Endothelial cell of umbilical vein (primary cell): Measurements from ENCODE around the gene SHCBP1L. TPM values are rescaled to one million over a fixed set of nuclear protein-coding genes. Genes with fewer than 3 reads are reported as not detected.

Experiments
- BruUV-seq: library from RNA; stranded (reverse); fragments of 400-500 nt; replicated peaks from 2 replicates; lab custom pipeline; 2021; lab: Mats Ljungman, UMichigan
- CTCF ChIA-PET: fragments of 300-600, 350-600 bp; sonication (Branson Sonifier 250); formaldehyde crosslinking; loops from one replicate; lab custom pipeline; 2021; ENCODE audit warnings: antibody characterized with exemption, inconsistent platforms; lab: Charles Lee
- POLR2A ChIA-PET: fragments of 300-600, 350-600 bp; sonication (Branson Sonifier 250); formaldehyde crosslinking; loops from one replicate; lab custom pipeline; 2021; ENCODE audit warnings: antibody characterized with exemption, inconsistent platforms; lab: Charles Lee
- DNase-seq: peaks from one replicate; pipeline ENCODE4 v3.0.0-alpha.2; 2011; ENCODE audit warnings: low read depth, low spot score
- FAIRE-seq: peaks from 2 replicates; lab custom pipeline; 2011; peaks lifted over from hg19 to GRCh38; lab: Jason Lieb, UNC
- H2AFZ ChIP-seq: 2 replicates; pipeline ENCODE4 v1.6.0; 2012; ENCODE audit warnings: low read depth, low read length, control low read depth, inconsistent platforms
- H3K27ac ChIP-seq: 2 replicates; pipeline ENCODE4 v1.5.1; 2011; ENCODE audit warnings: low read depth, mild to moderate bottlenecking, control low read depth, low read length, moderate library complexity; ENCODE audit not compliant: insufficient read depth
- H3K27me3 ChIP-seq, 2 experiments: 2 replicates each; pipeline versions ENCODE4 v1.6.0 to v1.6.1; 2011; ENCODE audit warnings: low read length in 2 of 2, mixed read lengths in 1 of 2; ENCODE audit not compliant: control insufficient read depth in 2 of 2, insufficient read depth in 2 of 2
- H3K36me3 ChIP-seq, 2 experiments: 2 replicates in 1 of 2; 3 replicates in 1 of 2; pipeline ENCODE4 v1.5.1; 2011; ENCODE audit warnings: low read length in 2 of 2, mild to moderate bottlenecking in 1 of 2, moderate library complexity in 1 of 2; ENCODE audit not compliant: control insufficient read depth in 2 of 2, insufficient read depth in 2 of 2; ENCODE audit errors: extremely low read depth in 1 of 2
- H3K4me1 ChIP-seq: 3 replicates; pipeline ENCODE4 v1.5.1; 2011; ENCODE audit warnings: mild to moderate bottlenecking, low read length; ENCODE audit not compliant: control insufficient read depth, insufficient read depth; ENCODE audit errors: extremely low read depth
- H3K4me2 ChIP-seq: 2 replicates; pipeline ENCODE4 v1.6.1; 2011; ENCODE audit warnings: low read length, control low read depth, mixed read lengths; ENCODE audit not compliant: insufficient read depth
- H3K4me3 ChIP-seq, 3 experiments: fragments of 200-600 bp in 1 of 3; sonication (generic), shearing (Covaris generic) in 1 of 3; replicated peaks in 1 of 3; 2 replicates each; pipeline ENCODE4 v1.5.1; 2011 to 2016; ENCODE audit warnings: control low read depth in 3 of 3, low read length in 3 of 3, mild to moderate bottlenecking in 2 of 3, inconsistent platforms in 1 of 3, low read depth in 1 of 3, moderate library complexity in 1 of 3; ENCODE audit not compliant: insufficient read depth in 1 of 3
- H3K79me2 ChIP-seq: 2 replicates; pipeline ENCODE4 v1.6.0; 2012; ENCODE audit warnings: low read length, inconsistent platforms; ENCODE audit not compliant: control insufficient read depth, insufficient read depth
- H3K9ac ChIP-seq: replicated peaks from 2 replicates; pipeline ENCODE3; 2011; ENCODE audit warnings: low read length, control low read depth; ENCODE audit not compliant: insufficient read depth; ENCODE audit errors: extremely low read depth
- H3K9me1 ChIP-seq: replicated peaks from 3 replicates; pipeline ENCODE4 v1.6.0; 2011; ENCODE audit warnings: mild to moderate bottlenecking, low read length; ENCODE audit not compliant: control insufficient read depth, insufficient read depth; ENCODE audit errors: extremely low read depth
- H3K9me3 ChIP-seq: replicated peaks from 2 replicates; pipeline ENCODE4 v1.5.1; 2012; ENCODE audit warnings: low read length, inconsistent platforms; ENCODE audit not compliant: control insufficient read depth, insufficient read depth
- H4K20me1 ChIP-seq: replicated peaks from 2 replicates; pipeline ENCODE3; 2011; ENCODE audit warnings: mild to moderate bottlenecking, low read length; ENCODE audit not compliant: control insufficient read depth, insufficient read depth; ENCODE audit errors: extremely low read depth
- EZH2 ChIP-seq: IDR thresholded peaks from 2 replicates; pipeline ENCODE4 v1.6.1; 2012; ENCODE audit warnings: borderline replicate concordance, low read depth, mild to moderate bottlenecking, moderate library complexity, low read length, inconsistent platforms; ENCODE audit not compliant: severe bottlenecking
- FOS ChIP-seq: IDR thresholded peaks from 2 replicates; pipeline ENCODE4 v1.6.1; 2011; ENCODE audit warnings: mild to moderate bottlenecking, low read length, moderate library complexity, borderline replicate concordance; ENCODE audit not compliant: insufficient read depth
- GATA2 ChIP-seq: IDR thresholded peaks from 2 replicates; pipeline ENCODE4 v1.7.0; 2011; ENCODE audit warnings: low read depth, mild to moderate bottlenecking, moderate library complexity, mixed read lengths, low read length; ENCODE audit not compliant: insufficient read length, insufficient read depth
- JUN ChIP-seq: IDR thresholded peaks from 2 replicates; pipeline ENCODE4 v1.6.1; 2011; ENCODE audit warnings: borderline replicate concordance, low read depth; ENCODE audit not compliant: insufficient read length, insufficient read depth
- MYC ChIP-seq: IDR thresholded peaks from one replicate; pipeline ENCODE4 v1.6.1; 2011; ENCODE audit warnings: mild to moderate bottlenecking, low read depth, low read length
- POLR2A ChIP-seq: IDR thresholded peaks from 2 replicates; pipeline ENCODE4 v1.6.1; 2012; ENCODE audit warnings: low read depth, mild to moderate bottlenecking, control low read depth, low read length
- POLR2AphosphoS5 ChIP-seq: IDR thresholded peaks from 2 replicates; pipeline ENCODE4 v1.6.1; 2012; ENCODE audit warnings: low read depth, mild to moderate bottlenecking, control low read depth, low read length, moderate library complexity; ENCODE audit not compliant: insufficient read depth
- dilution Hi-C: fragments of 300-500 bp; cut with MboI; formaldehyde crosslinking; loops from one replicate; pipeline ENCODE4 v1.15.0; 2019; ENCODE audit warnings: low sequenced_read_pairs; ENCODE audit not compliant: extremely low pct_ligation_motif_present
- intact Hi-C: fragments of 100-400 bp; cut with micrococcal nuclease; formaldehyde crosslinking; loops from one replicate; pipeline ENCODE4 v1.10.0; 2022
- polyA plus RNA-seq, 4 experiments: library from polyadenylated mRNA; depleted of rRNA in 3 of 4; stranded (reverse) in 3 of 4; unstranded in 1 of 4; fragments of >200 nt; gene quantifications; 2 replicates each; pipeline versions ENCODE4 v1.2.1 to v1.2.3, GENCODE V29; 2011 to 2012; ENCODE audit warnings: missing spikeins in 1 of 4
- total RNA-seq: library from RNA; stranded (reverse); gene quantifications from 2 replicates; pipeline ENCODE4 v1.2.3, GENCODE V29; 2021
- TF ChIP-seq, protein P1 (sequence below), 2 donors: IDR thresholded peaks; 1 replicate in 1 of 2; 2 replicates in 1 of 2; pipeline ENCODE4 v1.5.1; 2011; ENCODE audit warnings: low read length in 2 of 2, mild to moderate bottlenecking in 2 of 2, moderate library complexity in 2 of 2, control low read depth in 1 of 2, inconsistent platforms in 1 of 2, low read depth in 1 of 2; ENCODE audit not compliant: insufficient read depth in 1 of 2; ENCODE audit errors: extremely low read depth in 1 of 2
- TF ChIP-seq, protein P2 (sequence below): IDR thresholded peaks from 2 replicates; pipeline ENCODE4 v1.6.1; 2011; ENCODE audit not compliant: insufficient read depth, insufficient read length

The SHCBP1L gene
- total and polyA plus RNA-seq, 2 donors (not counting 3 experiments of a cell fraction or from before 2014, with no cell fraction given) = not detected

GRCh38 chr1:182877842-182878241 is 75.1 kb downstream of the SHCBP1L start:
- H2AFZ ChIP-seq = no peak overlapping the region
- H3K9me1 ChIP-seq = no peaks in the 10 kb centered on the region
- H3K4me3 ChIP-seq = no peak overlapping the region
- TF ChIP-seq POLR2AphosphoS5 (no peak), GATA2 (no peak), POLR2A (no peak), EZH2 (no peak), JUN (no peak), FOS (no peak), MYC (no peak)
- TF ChIP-seq, protein P1, sequence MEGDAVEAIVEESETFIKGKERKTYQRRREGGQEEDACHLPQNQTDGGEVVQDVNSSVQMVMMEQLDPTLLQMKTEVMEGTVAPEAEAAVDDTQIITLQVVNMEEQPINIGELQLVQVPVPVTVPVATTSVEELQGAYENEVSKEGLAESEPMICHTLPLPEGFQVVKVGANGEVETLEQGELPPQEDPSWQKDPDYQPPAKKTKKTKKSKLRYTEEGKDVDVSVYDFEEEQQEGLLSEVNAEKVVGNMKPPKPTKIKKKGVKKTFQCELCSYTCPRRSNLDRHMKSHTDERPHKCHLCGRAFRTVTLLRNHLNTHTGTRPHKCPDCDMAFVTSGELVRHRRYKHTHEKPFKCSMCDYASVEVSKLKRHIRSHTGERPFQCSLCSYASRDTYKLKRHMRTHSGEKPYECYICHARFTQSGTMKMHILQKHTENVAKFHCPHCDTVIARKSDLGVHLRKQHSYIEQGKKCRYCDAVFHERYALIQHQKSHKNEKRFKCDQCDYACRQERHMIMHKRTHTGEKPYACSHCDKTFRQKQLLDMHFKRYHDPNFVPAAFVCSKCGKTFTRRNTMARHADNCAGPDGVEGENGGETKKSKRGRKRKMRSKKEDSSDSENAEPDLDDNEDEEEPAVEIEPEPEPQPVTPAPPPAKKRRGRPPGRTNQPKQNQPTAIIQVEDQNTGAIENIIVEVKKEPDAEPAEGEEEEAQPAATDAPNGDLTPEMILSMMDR (IDR thresholded peaks at IDR 0.05; ENCODE audit: extremely low read depth in 1 of 2, insufficient read depth in 1 of 2, low read depth in 1 of 2, low read length in 2 of 2) = no peak
- TF ChIP-seq, protein P2, sequence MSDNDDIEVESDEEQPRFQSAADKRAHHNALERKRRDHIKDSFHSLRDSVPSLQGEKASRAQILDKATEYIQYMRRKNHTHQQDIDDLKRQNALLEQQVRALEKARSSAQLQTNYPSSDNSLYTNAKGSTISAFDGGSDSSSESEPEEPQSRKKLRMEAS = no peak
- H3K27me3 ChIP-seq = no peaks in the 10 kb centered on the region
- no TSS peak for BruUV-seq
- H3K79me2 ChIP-seq = peaks cover 9% of the 10 kb centered on the region
- no peak for DNase-seq
- H4K20me1 ChIP-seq = peaks cover 3% of the 10 kb centered on the region
- no peak overlapping the region for H3K27ac ChIP-seq
- CTCF ChIA-PET = no interaction called here
- dilution Hi-C loops = no loop called here
- no peak for FAIRE-seq
- no peaks in the 10 kb centered on the region for H3K4me1 ChIP-seq
- intact Hi-C loops = no loop called here
- H3K4me2 ChIP-seq = no peak overlapping the region
- H3K9ac ChIP-seq = no peak overlapping the region
- POLR2A ChIA-PET = no interaction called here
- H3K9me3 ChIP-seq = no peaks in the 10 kb centered on the region
- H3K36me3 ChIP-seq = peaks cover 41 to 78% of the 10 kb centered on the region in 2 experiments
